CD4-positive, alpha-beta T cell treated with Interleukin-6 for 4 hours (primary cell): Measurements from ENCODE around the gene BRD1.
"Not testable (repeated sequence)": the region's sequence is repeated elsewhere in the genome, so short reads cannot be mapped to it uniquely, and the experiment has no call there.

Experiments used
- DNase-seq: peaks from one replicate; pipeline ENCODE4 v3.0.0-alpha.2; 2020; ENCODE audit warnings: mixed read lengths

BRD1 gene

DNA sequence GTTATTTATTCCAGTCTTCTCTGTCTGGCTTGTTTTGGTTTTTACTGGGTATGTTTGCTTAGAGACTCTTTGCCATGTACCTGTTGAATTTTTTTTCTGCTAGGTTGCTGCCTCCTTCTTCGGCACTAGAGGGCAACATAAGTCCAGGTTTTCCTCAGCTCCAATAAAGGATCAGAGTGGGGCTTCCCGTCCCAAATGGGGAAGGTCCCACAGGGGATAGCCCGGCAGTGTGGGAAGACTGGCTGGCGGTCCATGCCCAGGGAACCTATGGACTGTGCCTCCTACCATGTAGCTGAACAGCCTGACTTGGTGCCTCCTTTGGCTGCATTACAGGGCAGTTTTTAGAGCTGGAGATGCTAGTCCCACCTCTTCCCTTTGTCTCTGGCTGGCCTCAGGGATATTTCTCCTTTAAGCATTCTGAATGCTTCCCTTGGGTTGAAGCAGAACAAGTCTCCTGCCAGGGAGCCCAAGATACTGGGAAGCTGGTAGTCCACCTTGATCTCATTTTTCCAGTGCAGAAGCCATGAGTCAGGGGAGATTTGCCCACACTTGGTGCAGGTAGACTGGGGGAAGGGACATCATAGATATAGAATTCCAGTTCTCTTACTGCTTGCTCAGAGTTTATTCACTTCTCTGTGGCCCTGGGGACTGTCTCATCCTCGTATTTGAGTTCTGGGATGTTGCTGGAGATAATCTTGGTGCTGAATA is 60.2 kb downstream of the BRD1 start:
- DNase-seq: peak; percentile 33

DNA sequence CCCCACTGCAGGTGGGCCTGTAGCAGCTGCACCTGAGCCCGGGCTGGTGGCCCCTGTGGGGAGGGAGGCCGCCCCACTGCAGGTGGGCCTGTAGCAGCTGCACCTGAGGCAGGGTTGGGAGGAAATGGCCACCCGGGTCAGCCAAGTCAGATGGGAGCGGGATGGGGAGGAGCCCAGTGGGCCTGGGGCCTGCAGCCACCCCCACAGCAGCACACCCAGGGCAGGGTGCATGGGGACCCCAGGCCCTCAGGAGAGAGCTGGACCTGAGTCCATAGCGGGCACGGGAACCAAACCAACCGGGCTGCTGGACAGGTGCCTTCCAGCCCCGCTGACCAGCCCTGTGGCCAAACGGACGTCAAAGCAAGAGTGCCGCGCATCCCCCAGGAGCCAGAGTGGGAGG is 61.7 kb downstream of the BRD1 start:
- DNase-seq: no peak

DNA sequence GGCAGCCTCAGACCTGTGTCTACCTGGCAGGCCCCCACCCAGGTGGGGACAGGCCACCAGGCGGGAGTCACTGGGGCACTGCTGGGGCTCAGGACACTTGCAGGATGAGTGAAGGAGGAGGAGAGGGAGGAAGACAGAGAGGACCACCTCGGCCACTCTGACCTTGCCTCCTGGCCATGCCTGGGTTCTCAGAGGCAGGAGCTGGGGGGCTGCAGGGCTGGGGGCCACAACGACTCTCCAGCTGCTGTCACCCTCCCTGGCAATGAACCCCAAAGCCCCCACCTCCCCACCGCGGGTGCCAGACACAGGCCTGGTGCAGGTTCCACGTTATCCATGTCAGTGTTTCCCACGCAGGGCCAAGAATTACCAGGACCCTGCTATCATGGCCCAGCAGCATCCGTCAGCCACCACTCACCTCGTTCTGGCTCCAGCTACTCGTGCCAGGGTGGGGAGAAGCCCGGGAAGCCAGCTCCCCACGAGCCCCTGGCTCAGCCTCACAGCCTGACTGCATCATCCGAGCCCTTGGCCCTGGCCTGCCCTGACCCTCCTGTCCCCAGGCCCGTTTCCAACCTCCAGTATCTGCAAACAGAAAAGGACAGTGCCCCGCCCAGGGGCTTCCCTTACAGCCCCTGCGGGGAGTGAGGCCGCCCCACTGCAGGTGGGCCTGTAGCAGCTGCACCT is 62.4 kb downstream of the BRD1 start:
- DNase-seq: no peak

DNA sequence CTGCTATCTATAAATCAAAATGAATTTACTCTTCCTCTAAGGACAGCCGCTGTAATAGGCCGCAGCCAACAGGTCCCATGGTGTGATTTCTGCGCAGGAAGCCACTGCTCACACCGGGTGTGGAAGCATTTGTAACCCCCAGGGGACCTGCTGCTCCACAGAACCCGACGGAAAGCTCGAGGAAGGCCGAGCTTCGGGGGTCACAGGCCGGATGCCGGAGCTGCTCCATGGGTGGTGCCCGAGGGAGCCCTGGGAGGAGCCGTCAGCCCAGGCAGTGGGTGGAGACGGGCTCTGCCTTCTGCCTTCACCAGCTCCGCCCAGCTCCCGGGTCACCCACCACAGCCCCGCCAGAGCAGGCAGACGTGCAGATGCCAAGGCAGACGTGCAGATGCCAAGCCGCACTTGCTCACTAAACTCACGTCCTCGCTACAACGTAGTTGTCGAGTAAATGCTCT is 63.5 kb downstream of the BRD1 start:
- DNase-seq: no peak

DNA sequence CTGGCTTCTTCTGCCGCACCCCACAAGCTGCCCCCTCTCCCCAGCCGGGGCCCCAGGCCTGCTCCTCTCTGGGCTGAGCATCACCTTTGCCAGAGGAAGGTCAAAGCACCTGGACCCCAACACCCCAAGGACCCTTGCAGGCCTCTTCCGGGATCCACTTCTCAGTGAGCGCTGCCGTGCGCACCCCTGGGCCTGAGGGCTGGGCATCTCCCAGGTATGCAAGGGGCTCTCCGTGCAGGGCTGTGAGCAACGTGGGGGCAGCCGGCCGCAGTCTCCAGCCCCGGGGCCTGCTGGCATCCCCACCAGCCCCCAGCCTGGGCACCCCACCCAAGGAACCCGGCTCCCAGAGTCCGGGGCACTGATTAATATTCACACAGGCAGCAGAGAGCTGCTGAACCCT is 64.0 kb downstream of the BRD1 start:
- DNase-seq: no peak

DNA sequence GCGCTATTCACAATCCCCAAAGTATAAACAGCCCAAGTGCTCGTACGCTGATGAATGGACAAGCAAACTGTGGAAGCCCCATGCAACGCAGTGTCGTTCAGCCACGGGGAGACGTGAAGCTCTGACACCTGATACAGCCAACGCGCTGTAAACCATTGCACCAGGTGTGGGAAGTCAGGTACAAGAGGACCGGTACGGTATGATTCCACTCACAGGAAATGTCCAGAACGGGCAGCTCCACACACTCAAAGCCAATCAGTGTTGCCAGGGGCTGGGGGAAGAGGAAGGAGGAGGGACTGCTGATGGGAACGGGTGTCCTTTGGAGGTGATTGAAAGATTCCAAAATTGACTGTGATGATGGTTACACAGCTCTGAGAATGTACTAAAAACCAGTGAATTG is 64.5 kb downstream of the BRD1 start:
- no peak for DNase-seq

DNA sequence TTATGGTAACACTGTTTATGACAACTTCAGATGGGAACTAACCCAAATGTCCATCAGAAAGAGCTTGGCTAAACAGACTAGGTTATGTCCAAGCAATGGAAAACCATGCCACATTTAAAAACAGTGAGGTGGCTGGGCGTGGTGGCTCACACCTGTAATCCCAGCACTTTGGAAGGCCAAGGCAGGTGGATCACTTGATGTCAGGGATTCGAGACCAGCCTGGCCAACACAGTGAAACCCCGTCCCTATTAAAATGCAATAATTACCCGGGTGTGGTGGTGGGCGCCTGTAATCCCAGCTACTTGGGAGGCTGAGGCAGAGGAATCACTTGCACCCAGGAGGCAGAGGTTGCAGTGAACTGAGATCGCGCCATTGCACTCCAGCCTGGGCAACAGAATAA is 65.1 kb downstream of the BRD1 start:
- not testable (repeated sequence) for DNase-seq

DNA sequence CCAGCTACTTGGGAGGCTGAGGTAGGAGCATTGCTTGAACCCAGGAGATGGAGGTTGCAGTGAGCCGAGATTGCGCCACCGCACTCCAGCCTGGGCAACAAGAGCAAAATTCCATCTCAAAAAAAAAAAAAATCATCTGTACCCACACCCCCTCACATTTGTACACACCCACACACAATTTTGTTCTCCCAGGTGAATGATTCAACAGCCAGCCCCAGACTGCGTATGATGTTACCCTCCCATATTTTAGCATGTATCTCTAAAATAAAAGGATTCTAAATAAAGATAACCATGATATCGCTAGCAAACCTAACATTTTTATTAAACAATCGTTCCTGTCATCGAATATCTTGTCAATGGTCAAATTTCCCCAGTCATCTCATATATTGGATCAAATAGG is 65.8 kb downstream of the BRD1 start:
- DNase-seq: no peak

DNA sequence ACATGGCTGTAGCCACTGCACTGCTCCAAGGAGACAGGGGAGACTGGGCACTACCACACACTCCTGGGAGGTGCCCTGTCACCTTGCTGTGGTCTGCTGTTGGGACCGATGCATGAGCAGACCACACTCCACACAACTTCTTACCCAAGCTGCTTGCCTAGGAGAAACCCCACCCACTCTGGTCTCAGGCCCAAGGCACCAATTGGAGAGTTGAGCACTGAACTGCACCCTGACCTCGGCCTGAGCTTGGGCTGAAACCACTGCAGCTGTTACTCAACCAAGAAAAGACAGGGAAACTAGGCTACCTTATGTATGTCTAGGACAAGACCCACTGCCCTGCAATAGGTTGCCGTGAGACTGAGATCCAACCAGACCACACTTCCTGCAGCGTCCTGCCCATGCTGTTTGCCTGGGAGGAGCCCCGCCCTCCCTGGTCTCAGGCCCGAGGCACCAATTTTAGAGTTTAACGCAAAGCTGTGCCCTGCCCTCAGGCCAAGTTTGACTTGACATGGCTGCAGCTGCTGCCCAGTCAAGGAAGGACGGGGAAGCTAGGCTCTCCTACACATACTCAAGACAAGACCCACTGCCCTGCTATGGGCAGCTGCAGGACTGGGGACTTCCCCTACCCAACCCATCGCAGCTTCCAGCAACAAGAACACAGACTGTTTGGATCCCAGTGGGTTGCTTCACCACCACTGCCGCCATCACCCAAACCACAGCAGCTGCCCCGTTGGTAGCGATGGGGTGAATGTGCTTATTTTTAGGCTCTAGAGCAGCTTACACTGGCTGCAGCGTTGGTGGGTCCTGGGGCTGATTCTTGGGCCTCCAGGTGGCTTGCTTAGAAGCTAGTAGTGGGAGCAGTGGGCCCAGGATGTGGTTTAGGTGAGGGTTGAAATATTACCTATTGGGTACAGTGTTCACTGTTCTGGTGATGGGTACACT is 66.8 kb downstream of the BRD1 start:
- no peak for DNase-seq

DNA sequence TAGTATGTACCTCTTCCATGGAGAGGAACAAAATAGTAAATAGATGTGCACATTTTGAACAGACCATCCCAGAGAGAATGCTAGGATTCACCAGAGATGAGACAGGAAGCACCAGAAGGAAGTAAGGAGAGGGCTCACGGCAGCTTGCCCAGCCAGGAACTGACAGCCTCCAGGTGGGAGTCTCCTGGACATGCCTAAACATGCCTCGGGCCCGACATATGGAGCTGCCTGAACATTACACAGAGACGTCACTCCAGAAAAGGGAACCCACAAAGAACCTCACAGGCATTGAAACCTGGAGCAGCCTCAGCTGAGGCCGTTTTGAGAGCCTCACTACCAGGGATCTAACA is 67.4 kb downstream of the BRD1 start:
- no peak for DNase-seq

DNA sequence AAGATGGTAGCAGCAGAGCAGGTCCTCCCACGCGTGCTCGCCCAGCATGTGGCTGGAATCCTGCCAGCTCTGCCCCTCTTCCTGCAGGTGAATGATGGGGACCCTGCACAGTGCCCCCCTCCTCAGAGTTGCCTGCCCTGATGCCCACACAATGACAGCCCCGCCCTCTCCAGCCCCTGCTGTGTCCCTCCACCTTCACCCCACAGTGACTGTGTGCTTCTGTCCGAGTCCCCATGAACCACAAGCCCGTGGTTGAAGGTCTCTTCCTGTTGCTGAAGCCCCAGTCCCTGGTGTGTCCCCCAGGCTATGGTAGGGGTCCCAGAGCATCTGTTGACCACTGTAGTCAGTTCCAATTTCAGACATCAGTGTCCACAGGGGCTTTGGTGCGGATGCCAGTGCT is 71.0 kb downstream of the BRD1 start:
- DNase-seq: no peak

DNA sequence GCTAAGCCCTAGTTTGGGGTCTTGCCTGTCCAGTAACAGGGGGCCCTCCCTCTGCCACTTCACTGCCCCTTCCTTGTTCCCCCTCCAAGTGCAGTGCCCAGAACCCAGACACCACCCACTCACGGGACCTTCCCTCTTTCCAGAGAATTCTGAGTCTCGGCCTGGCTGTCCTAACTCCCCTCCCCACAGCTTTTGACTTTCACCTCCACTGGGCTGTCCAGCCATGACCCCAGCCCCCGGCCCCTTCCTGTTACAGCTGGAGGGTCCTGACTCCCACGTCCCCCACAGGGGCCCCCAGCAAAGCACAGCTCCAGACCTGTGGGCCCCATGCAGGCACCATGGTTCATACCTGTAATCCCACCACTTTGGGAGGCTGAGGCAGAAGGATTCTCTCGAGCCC is 71.5 kb downstream of the BRD1 start:
- no peak for DNase-seq

DNA sequence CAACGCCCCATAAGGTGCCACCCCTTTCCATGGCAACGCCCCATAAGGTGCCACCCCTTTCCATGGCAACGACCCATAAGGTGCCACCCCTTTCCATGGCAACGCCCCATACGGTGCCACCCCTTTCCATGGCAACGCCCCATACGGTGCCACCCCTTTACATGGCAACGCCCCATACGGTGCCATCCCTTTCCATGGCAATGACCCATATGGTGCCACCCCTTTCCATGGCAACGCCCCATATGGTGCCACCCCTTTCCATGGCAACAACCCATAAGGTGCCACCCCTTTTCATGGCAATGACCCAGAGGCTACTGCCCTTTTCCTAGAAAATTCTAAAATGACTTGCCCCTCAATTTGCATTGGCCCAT is 72.1 kb downstream of the BRD1 start:
- no peak for DNase-seq

DNA sequence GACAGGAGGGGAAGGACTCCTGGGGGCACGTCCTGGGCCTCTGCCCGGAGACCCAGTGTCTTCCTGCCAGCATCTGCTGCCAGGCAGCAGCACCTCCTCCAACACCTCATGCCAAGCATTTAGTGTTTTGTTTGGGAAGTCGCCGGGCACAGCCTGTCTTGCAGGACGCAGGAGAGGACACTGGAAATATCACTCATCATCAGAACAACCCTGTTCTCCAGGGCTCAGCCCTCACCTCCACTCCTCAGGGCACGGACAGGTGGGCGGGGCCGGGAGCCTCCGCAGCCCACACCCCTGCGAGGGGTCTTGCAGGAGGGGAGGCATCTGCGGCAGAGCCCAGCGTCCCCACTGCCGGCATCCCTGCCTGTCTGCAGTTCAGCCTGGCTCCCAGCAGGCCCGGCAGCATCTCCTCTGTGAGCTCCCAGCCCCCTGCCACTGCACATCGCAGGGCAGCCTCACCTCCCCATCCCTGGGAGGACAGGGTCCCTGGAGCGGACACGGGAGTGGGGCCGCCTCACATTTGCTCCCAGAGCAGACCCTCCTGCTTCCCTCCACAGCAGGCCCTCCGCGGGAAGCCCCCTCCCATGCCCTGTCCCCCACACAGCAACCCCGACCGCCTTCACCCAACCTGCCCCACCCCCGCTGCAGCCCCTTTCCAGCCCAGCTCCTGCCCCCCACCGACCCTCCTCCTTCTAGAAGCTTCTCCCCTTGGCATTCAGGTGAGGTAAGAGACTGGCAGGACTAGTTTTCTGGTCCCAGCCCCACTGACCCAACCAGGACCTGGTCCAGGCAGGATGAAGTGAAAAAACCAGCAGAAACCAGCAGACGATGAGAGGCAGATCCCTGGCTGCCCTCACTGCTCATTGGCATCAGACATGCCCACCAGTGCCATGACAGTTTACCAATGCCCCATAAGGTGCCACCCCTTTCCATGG is 72.7 kb downstream of the BRD1 start:
- no peak for DNase-seq

DNA sequence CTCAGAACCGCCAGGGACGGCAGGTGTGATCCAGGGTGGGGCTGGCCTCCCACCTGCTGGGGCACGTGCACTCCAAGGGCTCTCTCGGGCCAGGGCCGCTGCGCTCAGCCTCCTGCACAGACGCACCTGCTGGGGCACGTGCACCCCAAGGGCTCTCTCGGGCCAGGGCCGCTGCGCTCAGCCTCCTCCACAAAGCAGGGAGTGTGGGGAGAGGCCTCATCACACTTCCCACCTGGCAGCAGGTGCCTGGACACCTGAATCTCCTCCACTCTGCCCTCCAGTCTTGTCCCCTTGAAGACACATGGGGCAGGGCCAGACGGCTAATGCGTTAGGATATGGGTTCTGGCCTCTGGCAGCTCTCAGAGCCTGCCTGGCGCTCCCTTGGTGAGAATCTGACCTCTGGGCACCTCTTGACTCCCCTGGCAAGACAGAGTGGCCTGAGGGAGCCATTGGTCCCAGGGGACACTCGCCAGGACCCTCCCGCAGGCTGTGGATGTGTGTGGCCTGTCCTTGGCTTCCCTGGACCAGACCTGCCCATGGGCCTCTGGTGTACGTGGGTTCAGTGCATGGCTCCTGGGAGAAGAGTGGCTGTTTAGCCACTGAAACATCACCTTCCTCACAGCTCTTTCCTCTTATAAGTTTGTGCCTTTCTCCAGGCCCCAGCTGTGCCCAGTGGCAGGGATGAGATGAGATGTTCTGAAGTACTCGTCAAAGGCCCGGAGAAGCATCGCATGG is 73.5 kb downstream of the BRD1 start:
- DNase-seq: no peak

DNA sequence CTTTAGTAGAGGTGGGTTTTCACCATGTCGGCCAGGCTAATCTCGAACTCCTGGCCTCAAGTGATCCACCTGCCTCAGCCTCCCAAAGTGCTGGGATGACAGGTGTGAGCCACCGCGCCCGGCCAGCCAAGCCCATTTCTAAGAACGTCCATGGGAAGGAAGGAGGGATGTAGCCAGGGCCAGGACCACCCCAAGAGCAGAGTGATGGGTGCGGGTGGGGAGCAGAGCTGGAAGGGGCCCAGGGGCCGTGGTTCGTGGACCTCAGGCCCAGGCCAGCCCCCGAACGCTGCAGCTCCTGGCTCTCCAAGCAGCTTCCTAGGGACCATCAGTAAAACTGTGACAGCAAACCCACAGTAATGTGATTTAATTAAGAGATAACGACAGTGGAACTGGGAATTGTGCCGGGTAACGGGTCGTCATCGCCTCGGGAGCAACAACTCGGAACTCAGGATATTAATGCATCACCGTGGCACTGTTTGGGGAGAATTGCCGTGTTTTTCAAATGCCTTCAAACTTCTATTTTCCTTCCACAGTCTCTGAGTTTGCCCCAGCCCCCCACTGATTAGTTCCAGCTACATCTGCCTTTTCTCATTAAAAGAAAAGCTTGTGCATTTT is 74.3 kb downstream of the BRD1 start:
- no peak for DNase-seq

DNA sequence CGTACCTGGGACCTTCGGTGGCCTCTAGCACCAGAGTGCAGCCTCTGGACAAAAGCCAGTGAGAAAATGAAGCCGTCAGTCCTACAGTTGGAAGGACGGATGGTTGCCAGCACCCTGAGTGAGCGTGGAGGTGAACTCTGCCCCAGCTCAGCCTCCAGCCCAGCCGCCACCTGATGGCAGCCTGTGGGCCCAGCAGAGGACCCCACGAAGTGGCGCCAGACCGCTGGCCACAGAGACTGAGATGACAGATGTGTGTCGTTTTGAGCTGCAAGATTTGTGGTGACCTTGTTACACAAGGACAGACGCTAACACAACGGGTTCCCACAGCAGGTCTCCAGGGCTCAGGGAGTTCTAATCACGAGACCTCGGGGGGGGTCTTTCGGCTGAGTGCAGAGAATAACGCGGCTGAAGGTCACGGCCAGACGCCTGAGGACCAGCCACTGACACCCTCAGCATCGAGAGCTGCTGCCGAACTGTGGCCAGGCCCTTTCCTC is 75.0 kb downstream of the BRD1 start:
- DNase-seq: no peak

DNA sequence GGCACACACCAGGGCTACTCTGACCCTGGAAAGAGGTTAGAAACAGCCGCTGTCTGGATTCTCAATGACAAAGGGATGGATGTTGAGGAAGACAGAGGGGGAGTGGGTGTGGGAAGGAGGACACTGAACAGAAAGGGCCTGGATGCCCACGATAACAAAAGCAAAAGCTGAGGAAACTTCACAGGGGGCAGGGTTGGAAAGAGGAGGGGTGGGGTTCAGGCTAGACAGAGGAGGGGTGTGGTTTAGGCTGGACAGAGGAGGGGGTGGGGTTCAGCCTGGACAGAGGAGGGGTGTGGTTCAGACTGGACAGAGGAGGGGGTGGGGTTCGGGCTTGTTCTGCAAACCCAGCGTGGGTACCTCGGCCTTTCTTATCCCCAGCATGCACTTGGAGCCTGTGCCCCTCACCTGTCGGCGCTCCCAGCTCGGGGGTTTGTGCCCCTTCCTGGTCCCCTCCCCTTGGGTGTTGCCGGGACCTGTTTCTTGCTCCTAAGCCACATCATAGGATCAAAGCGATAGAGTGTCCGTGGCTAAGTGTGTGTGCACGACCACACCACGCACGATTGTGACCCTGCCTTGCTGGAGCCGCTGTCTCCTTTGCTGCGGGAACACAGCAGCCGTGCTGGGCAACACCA is 75.6 kb downstream of the BRD1 start:
- no peak for DNase-seq

DNA sequence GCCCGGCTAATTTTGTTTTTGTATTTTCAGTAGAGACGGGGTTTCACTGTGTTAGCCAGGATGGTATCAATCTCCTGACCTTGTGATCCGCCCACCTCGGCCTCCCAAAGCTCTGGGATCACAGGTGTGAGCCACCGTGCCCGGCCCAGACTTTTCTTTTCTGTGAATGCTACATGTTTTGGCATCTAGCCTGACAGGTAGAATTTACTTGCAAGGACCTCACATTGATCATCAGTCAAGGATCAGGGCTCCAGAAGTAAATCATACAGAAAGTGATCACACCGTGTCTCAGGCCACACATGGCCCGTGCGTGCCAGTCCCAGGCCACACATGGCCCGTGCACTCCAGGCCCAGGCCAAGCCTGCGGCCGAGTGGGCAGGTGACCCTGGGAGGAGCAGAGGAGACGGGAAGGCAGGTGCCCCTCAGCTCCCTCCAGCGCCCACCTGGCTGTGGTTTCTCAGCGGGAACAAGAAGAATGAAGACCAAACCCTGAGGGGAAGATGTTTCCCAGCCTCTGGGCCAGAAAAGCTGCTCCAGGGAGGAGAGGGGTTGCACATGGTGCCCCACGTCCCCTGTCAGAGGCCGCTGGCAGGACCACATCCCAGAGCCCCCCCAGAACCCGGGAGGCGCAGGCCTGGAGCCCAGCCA is 76.2 kb downstream of the BRD1 start:
- no peak for DNase-seq

DNA sequence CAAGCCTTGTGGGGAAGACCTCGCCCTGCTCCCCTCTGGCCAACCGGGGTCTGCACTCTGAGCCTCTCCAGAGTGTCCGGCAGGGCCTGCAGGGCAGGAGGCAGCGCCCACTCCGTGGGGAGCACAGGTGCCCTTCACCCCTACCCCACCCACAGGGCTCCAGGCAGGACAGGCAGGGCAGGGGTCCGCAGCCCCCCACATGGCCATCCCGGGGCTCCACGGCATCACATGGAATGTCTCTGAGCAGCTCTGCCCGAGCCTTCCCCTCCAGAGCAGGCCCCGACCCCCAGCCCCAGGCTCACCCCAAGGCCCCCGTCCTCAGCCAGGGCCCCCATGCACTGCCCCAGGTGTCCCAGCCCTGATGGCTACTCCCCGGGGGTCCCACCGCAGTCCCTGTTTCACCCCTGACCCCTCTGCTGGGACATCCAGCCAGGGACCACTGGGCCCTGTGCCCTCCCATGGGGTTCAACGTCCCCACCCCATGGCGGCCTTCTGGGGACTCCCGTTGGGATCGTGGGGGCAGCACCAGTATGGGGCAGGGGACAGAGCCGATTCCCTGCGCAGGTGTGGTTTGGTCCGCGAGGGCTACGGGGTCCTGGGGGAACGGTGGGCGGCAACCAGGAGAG is 77.7 kb downstream of the BRD1 start:
- DNase-seq: no peak
